Measurements from ENCODE around the gene ANTKMT.

DNA sequence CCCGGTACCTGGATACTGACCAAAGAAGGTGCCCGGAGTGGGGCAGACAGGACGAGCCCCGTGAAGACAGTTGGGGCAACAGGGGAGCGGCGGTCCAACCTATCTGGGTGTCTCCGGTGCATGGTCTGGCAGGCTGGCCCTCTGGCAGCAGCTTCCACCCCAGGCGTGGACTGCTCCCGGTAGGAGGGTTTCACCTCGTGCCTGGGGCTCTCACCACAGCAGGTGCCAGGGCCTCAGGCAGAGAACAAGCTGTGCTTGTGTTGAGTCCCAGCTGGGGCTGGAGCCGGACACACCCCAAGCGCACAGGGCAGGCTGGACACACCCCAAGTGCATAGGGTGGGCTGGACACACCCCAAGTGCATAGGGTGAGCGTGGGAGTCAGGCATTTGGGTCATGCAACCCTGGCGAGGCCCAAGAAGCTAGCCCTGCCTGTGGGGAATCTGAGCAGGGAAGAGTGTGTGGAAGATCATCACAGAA lies 13.8 kb upstream of the ANTKMT start:
- TF ChIP-seq TCF7L2 (IDR thresholded peaks at IDR 0.05; ENCODE audit: low read depth, low read length) = no peak
- TF ChIP-seq, protein P1, sequence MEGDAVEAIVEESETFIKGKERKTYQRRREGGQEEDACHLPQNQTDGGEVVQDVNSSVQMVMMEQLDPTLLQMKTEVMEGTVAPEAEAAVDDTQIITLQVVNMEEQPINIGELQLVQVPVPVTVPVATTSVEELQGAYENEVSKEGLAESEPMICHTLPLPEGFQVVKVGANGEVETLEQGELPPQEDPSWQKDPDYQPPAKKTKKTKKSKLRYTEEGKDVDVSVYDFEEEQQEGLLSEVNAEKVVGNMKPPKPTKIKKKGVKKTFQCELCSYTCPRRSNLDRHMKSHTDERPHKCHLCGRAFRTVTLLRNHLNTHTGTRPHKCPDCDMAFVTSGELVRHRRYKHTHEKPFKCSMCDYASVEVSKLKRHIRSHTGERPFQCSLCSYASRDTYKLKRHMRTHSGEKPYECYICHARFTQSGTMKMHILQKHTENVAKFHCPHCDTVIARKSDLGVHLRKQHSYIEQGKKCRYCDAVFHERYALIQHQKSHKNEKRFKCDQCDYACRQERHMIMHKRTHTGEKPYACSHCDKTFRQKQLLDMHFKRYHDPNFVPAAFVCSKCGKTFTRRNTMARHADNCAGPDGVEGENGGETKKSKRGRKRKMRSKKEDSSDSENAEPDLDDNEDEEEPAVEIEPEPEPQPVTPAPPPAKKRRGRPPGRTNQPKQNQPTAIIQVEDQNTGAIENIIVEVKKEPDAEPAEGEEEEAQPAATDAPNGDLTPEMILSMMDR (IDR thresholded peaks at IDR 0.05) = no peak

Measured in Panc1 (cell line).